CD4-positive, alpha-beta T cell treated with Interleukin-10 for 1 hour (primary cell): ENCODE data around the gene CPT1B.
"Not testable (repeated sequence)": the region's sequence is repeated elsewhere in the genome, so short reads cannot be mapped to it uniquely, and the experiment has no call there.

ENCODE experiments used
- DNase-seq: peaks from one replicate; pipeline ENCODE4 v3.0.0-alpha.2; 2020

Gene CPT1B

DNA sequence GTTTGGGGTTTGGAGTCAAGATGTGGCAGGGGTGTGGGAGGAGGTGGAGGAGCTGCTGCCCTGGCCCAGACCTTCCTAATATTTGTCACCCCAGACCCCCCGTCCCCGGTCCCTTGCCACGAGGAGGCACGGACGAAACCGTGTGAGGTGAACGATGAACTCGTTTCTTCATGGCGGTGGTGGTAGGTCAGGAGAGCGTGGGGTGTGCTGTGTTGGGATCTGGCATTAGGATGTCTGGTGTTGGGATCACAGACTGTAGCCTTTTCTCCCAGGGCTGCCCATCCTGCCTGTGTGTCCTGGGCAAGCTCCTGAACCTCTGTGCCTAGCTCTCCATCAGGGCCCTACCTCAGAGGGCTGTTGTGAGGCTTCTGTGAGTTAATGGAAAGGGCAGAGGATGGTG, 30.8 kb upstream of the CPT1B start:
- DNase-seq = no peak

DNA sequence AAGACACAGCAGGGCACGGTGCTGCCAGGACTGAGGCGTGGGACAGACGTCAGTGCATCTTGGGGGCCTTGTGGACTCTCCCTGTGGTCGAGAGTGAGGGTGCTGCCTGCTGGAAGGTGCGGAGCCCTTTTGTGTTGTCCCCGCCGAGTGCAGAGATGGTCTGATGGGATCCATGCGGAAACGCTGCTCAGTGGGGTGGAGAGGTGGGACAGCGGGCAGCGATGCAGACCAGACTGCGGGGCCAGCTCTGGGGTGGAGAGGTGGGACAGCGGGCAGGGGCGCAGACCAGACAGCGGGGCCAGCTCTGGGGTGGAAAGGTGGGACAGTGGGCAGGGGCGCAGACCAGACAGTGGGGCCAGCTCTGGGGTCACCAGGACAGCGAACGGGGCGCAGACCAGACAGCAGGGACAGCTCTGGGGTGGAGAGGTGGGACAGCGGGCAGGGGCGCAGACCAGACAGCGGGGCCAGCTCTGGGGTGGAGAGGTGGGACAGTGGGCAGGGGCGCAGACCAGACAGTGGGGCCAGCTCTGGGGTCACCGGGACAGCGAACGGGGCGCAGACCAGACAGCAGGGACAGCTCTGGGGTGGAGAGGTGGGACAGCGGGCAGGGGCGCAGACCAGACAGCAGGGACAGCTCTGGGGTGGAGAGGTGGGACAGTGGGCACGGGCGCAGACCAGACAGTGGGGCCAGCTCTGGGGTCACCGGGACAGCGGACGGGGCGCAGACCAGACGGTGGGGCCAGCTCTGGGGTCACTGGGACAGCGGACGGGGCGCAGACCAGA, 30.0 kb upstream of the CPT1B start:
- not testable (repeated sequence) for DNase-seq

DNA sequence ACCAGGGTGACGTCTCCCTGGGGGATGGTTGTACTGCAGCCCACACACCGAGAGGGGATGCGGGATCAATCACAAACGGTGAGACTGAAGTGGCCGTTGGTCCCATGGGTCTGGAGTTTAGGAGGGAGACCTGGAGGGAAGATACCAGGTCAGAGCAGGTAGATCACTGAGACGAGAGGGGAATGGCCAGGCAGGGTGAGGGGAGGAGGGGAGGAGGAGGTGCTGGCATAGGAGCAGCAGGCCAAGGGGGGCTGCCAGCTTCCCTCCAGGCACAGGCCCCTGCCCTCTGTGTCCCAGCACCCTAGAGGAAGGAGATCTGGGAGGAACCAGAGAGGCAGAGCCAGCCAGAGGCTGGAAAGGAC, 29.4 kb upstream of the CPT1B start:
- no peak for DNase-seq

DNA sequence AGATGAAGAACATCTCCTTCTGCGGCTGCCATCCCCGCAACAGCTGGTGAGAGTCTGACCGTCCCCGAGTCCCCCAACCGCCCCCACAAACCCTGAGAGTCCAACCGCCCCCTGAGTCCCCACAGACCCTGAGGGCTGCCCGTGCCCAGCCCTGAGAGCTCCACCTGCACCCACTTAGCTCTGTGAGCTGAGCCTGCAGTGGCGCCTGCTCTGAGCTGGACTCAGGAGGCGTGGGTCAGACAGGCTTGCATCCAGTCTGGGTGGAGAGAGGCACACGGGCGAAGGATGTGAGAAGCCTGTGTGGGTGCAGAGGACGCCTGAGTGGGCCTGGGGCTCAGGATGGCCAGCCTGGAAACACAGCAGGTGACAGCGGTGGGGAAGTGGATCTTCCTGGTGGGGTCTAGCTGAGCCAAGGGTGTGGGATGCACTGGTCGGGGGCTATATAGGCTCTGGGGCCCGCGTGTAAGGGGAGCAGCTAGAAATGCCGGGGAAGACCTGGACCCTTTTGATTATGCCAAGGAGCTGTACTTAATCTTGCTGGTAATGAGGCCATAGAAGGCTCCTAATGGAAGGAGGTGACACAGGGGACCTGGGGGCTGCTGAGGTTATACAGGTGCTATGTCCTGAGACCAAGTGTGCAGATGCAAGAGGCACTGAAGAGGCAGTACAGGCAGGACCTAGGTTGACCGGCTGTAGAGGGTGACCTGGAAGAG, 28.9 kb upstream of the CPT1B start:
- no peak for DNase-seq

DNA sequence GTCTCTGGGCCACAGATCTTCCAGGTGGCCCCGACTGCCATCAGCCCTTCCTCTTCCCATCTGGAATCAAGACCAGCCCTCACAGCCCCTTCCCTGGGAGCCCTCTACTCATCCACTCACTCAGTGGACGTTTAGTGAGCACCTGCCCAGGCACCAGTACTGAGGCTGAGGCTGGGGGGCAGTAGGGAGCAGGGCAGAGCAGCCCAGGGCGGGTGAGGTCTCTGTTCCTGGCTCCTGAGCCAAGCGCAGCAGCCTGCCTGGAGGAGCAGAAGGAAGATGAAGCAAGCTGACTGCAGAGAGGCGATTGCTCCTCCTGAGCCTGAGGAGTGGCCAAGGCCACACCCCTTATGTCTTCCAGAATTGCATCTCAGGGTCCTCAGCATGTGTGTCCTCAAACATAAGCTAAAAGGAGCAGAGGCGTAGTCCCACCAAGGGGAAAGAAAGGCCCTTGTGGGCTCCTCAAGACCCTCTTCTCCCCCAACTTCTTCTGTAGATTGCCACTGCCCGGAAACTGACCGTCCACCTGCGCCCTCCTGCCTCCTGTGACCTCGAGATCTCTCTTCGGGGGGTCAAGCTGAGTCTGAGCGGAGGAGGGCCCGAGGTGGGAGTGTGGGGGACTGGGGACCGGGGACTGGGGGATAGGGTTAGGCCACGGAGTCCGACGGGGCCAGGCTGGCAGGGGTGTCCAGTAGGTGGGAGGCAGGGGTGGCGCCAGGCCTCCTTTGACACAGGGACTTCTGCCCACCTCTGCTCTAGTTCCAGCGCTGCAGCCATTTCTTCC, 28.1 kb upstream of the CPT1B start:
- no peak for DNase-seq

DNA sequence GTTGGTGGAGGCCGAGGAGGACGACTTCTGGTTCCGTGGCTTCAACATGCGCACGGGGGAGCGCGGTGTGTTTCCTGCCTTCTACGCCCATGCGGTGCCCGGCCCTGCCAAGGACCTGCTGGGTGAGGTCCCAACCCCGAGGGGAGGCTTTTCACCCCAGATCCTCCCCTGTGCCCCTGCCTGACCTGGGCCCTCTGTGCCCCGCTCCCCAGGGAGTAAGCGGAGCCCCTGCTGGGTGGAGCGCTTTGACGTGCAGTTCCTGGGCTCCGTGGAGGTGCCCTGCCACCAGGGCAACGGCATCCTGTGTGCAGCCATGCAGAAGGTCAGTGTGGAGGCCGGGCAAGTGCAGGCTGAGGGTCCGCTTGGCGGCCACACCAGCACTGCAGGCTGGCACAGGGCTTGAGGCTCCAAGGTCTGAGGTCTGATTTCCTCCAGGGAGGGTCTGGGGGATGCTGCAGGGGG, 27.4 kb upstream of the CPT1B start:
- no peak for DNase-seq

DNA sequence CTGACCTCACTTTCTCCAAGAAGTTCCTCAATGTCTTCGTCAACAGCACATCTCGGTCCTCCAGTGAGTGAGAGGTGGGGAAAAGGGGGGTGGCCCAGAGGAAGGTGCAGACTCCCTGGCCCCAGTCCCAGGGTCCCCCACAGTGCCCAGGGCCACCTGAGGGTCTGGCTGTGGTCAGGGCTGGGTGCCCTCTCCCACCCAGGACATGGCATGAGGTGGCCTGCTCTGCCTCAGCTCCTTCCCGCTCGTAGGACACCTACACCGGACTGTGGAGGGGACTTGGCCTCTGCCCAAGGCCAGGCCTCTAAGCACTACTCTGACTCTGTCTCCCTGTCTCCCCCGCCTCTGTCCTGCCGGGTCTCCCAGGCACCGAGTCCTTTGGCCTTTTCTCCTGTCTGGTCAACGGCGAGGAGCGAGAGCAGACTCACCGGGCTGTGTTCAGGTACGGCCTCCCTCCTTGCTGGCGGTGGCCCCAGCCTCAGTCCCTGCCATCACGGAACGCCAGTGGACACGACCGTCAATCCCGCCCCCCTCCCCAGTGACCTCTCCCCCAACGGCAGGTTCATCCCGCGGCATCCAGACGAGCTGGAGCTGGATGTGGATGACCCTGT, 26.9 kb upstream of the CPT1B start:
- DNase-seq = no peak

DNA sequence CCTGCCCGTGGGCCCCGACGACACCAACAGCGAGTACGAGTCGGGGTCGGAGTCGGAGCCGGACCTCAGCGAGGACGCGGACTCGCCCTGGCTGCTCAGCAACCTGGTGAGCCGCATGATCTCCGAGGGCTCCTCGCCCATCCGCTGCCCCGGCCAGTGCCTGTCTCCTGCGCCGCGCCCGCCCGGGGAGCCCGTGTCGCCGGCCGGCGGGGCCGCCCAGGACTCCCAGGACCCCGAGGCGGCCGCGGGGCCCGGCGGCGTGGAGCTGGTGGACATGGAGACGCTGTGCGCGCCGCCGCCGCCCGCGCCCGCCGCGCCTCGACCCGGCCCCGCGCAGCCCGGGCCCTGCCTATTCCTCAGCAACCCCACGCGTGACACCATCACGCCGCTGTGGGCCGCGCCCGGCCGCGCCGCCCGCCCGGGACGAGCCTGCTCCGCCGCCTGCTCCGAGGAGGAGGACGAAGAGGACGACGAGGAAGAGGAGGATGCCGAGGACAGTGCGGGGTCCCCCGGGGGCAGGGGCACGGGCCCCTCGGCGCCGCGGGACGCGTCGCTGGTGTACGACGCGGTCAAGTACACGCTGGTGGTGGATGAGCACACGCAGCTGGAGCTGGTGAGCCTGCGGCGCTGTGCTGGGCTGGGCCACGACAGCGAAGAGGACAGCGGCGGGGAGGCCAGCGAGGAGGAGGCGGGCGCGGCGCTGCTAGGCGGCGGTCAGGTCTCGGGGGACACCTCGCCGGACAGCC, 26.2 kb upstream of the CPT1B start:
- DNase-seq = no peak

DNA sequence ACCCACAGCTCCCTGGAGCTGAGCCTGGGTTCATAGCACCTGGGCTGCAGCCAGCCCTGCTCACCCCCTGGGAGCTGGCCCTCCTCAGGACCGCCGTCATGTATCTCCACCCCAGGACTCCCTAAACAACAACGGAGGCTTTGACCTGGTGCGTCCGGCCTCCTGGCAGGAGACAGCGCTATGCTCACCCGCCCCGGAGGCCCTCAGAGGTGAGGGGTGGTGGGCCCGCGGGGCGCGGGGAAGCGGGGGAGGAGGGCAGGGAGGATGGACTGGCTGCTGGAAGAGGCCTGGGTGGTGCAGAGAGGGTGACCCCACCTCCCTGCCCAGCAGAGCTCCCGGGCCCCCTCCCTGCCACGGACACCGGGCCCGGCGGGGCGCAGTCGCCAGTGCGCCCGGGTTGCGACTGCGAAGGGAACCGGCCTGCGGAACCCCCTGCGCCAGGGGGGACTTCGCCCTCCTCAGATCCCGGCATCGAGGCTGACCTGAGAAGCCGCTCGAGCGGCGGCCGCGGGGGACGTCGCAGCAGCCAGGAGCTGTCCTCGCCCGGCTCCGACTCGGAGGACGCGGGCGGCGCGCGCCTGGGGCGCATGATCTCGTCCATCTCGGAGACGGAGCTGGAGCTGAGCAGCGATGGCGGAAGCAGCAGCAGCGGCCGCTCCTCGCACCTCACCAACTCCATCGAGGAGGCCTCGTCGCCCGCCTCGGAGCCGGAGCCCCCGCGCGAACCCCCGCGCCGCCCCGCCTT, 25.5 kb upstream of the CPT1B start:
- no peak for DNase-seq

DNA sequence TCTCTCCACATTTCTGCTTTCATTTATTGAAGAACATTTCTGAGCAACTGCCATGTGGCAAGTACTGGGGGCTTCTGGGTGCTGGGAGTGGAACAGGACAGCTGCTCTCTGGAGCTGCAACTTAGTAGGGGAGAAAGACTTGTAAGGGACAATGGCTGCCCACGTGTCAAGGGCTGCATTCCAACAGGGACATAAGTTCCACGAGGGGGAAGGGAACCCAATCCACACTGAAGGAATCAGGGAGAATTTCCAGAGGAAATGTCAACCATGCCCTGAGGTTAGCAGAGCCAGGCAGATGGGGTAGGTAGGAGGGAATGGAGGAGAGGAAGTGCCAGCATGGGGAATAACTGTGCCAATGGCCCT, 24.1 kb upstream of the CPT1B start:
- no peak for DNase-seq

DNA sequence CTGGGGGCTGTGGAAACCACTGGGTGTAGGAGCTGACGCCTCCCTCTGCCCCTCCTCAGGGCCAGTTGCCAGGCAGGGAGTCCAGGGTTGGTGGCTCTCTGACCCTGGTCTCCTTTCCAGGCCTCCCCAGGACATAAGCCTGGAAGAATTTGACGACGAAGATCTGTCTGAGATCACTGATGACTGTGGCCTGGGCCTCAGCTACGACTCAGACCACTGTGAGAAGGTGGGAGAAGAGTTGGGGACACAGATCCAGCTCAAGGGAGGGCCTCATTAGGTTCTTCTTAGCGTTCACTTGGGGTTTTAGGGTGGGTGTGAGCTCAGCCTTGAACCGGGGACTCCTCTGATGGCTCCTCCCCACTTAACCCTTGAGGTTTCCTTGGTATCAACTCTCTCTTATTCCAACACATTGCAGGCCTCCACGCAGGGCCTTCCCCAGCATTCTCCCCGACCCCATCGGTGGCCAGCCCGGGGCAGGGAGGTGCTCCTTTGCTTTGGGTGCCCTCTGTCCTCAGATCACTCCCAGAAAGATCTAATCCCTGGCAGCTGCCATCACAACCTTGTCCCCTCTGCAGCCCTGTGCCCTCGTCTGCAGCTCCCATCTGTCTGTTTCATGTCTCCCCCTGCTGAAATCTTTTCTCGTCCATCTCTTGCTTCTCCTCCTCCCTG, 23.6 kb upstream of the CPT1B start:
- no peak for DNase-seq

DNA sequence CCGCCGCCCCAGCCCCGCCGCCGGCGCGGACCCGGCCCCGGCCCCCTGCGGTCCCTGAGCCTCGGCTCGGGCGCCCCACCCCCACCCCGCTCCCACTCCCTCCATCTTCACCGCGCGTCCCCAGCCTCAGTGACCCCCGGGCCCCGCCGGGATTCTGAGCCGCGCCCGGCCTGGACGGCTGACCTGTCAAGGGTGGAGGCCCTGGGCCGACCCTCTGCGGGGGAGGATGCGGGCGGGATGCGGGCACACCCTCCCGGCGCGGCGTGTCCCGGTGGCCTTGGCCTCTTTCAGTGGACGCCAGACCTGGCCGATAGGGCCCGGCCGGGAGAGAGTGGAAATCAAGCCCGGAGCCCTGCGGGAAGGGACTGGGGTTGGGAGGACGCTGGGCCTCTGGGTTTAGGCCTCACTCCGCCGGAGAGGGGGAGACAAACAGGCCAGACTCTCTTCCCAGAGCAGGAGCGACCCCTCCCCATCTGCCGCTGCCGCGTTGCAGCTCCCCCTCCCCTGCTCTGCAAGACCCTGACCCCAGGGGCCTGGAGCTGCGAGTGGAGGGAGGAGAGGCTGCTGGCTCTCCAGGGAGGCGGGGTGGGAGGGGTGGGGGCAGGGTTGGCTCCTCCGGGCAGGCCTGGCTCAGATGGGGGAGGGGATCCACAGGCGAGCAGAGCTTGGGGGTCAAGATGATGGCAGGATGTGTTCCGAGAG, 22.9 kb upstream of the CPT1B start:
- no peak for DNase-seq

DNA sequence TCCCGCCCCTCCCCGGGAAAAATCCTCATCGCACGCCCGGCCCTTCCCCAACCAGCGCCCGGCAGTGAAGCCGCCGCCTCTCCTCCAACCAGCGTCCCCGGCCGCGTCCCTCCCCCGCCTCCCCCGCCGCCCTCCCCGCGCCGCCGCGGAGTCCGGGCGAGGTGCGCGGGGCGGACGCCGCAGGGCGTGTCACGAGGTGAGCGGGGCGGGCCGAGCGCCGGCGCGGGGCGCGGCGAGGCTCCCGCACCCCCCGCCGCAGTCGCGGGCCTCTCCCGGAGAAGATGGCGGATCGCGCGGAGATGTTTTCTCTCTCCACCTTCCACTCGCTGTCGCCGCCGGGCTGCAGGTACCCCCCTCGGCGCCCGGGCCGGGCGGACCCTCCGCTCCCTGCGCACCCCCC, 22.3 kb upstream of the CPT1B start, which contains the start of gene MAPK8IP2:
Gene MAPK8IP2 (plus strand): TSS at position 256 of the 400 bp plus-strand sequence. CDS start 26 bp downstream, at position 282.
- no peak for DNase-seq

DNA sequence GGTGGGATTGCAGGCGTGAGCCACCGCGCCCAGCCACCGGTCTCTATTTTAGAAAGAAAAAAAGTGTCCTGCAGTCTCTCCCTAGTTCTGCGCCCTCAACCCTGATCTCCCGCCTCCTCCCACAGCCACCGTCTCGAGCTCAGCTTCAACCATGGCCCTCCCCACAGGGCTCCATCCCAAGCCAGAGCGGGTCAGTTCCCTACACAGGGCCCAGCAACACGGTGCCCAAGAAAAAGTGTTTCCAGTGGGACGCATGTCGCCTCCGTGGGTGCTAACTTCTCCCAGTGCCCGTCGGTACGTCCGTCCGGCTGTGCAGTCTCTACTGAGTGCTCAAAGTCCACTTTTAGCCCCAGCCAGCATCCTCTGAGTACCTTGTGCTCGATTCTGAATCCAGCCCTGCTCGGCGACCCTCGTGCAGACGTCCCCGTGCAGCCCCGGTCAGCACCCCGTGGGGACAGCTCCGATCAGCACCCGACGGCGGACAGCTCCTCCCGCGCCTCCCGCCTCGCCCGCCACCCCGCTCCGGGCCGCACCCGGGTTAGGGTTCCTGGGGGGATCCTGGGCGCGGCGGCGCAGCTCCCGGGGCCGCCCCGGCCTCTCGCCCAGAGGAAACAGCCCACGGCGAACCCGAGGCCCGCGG, 21.7 kb upstream of the CPT1B start:
- DNase-seq = peak; percentile 65

DNA sequence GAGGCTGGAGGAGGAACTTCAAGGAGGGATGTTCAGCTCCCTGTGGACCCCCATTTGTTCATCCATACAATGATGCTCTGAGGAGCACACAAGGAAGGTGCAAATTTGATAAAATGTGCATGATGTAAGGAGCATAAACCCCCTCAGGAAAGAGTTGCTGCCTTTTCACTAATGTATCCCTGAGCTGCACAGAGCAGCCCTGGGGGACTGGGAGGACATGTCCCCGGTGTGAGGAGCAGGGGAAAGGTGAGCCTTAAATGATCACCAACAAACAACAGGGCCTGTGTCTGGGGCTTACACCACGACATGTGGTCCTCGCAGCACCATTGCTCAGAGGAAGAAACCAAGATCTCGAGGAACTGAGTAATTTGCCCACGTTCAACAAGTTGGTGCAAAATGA, 18.9 kb upstream of the CPT1B start:
- no peak for DNase-seq

DNA sequence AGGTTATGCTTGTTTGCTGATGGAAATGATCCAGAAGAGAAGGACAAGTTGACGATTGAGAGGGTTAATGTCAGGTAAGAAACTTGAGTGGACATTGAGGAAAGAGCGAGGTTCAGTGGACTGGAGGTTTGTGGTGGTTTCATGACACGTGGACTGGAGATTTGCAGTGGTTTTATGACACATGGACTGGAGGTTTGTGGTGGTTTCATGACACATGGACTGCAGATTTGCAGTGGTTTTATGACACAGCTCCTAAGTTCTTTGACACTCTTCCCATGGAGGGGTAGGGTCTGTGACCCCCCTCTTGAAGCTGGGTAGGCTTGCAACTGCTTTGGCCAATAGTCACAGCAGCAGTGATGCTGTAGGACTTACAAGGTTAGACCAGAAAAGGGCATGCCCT, 17.0 kb upstream of the CPT1B start:
- DNase-seq = no peak

DNA sequence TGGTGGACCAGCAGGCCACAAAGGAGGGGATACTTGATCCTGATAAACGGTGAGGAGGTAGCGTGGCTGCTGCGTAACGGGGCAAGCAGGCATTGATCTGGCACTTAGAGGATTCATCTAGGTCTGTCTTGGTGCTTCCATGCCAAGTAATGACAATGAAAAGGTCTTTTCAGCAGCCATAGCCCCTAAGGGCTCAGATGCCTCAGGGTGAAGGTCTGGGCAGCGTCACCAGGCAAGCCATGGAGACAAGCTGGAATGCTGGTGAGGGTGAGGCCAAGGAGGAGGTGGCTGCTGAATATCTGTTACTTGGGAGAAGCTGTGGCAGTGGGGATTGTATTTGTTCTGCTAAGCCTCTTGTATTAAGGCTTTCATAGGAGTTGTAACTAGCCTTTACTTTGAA, 9.2 kb upstream of the CPT1B start:
- no peak for DNase-seq

DNA sequence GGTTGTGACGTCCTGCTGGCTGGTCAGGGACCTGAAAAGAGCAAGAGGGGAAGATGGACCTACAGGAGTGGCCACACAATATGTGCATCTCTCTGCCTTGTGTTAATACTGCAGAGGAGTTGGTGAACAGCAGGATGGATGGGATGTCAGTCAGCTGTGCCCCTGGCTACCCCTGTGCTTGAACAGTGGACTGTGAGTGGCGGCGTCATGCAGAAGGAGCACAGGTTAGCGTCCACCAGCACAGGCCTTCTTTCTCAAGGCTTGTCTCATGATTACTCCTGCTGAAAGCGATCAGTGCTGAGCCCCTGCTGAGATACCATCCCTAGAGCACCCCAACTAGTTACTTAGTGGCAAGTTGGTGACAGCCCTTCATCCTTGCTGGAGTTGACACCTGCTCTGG, 8.2 kb upstream of the CPT1B start:
- DNase-seq = no peak

DNA sequence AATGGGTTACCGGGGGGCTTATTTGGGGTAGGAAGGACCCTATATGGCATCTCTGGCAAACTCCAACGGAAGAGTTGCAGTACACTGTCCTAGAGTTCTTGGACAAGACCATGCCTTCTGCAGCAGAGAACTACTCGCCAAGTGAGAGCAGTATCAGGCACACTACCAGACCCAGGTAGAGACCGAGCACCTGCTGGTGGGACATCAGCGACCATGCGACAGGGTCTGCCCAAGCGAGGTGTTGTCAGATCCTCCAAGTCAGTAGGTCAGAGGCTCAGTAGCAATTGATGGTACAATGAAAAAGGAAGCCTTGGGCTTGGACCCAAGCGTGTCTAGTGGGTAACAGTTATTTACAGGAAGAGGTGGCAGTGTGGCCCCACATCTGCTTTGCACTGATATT, 7.6 kb upstream of the CPT1B start:
- DNase-seq = no peak

DNA sequence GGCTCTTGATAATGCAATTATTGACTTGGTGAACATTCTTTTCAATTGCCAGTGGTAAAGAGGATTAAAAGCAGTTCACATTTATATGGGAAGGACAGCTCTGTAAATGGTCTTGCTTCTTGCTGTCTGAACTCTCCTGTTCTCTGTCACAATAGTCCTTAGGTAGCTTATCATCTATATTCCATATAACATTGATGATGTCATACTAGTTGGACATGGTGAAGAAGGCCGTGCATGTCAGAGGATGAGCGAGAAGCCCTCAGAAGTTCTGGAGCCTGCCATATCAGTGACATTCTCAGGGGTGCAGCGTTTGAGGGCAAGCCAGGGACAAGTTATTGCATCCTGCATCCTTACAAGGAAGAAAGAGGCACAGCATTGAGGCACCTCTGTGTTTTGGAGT, 7.0 kb upstream of the CPT1B start:
- DNase-seq = no peak
